GM19328 (cell line): ENCODE results near the gene ARF1.

Source experiments
- ATAC-seq: cut with Tn5 transposase; IDR thresholded peaks from one replicate; pipeline ENCODE4 v1.9.1; 2021; ENCODE audit warnings: mild to moderate bottlenecking, moderate library complexity; ENCODE audit not compliant: unreplicated experiment

The ARF1 gene

GRCh38 chr1:228048659-228049298, 33.7 kb upstream of the ARF1 start:
- ATAC-seq: no peak

- ATAC-seq: no peak
Measured at GRCh38 chr1:228050571-228051231, 31.8 kb upstream of the ARF1 start.

GRCh38 chr1:228058172-228058948, 24.1 kb upstream of the ARF1 start:
- ATAC-seq: no peak

- ATAC-seq: no peak
Measured at GRCh38 chr1:228058949-228059633, 23.4 kb upstream of the ARF1 start.

GRCh38 chr1:228059634-228060457, 22.7 kb upstream of the ARF1 start:
- ATAC-seq: no peak

GRCh38 chr1:228060458-228061190, 21.9 kb upstream of the ARF1 start:
- no peak for ATAC-seq

- ATAC-seq: no peak
Measured at GRCh38 chr1:228061411-228062084, 21.0 kb upstream of the ARF1 start.

DNA sequence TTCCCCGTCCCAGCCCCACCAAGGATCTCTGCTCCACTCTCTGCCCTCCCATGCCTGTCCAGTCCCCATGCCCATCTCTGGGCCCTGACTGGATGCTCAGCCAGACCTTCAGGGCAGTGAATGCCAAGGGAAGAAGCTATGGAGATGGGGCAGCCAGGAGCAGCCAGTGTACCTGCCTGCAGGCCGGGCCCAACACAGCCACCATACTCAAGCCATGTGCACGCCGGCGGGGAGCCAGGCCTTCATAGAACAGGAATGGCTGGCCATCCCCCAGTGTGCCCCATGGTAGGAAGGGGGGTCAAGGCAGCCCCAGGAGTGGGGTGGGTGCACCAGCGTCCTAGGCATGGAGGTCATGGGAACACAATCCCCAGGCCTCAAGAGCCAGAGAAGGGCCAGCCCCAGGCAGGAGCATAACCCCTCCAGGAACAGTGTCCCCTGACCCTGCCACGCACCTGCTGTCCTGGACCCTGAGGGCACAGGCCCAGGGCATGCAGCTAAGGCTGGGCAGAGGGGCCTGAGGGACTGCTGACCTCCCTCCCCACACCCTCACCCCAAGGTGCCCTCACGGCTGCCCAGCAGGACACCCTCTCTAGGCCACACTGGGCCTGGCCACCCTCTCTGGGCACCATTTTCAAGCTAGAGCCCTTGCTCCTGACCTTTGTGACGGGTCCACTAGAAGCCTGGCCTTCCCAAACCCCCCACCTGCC, 20.3 kb upstream of the ARF1 start:
- no peak for ATAC-seq

DNA sequence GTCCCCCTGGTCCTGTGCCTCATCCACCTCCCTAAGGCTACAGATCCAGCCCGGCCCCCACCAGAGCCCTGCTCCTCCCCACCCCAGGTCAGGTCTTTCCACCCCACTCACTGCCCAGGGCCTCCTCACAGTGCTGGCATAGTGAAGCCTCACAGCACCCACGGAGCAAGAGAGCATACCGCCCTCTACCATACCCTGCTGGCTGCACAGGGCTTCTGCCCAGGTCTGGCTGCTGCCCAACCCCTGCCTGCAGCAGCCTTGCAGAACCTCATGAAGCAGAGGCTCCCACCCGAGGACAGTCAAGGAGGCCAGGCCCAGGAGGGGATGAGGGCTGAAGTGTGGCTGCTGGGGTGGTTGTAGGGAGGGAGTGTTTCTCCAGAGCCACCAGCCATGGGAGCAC, 19.7 kb upstream of the ARF1 start:
- no peak for ATAC-seq

DNA sequence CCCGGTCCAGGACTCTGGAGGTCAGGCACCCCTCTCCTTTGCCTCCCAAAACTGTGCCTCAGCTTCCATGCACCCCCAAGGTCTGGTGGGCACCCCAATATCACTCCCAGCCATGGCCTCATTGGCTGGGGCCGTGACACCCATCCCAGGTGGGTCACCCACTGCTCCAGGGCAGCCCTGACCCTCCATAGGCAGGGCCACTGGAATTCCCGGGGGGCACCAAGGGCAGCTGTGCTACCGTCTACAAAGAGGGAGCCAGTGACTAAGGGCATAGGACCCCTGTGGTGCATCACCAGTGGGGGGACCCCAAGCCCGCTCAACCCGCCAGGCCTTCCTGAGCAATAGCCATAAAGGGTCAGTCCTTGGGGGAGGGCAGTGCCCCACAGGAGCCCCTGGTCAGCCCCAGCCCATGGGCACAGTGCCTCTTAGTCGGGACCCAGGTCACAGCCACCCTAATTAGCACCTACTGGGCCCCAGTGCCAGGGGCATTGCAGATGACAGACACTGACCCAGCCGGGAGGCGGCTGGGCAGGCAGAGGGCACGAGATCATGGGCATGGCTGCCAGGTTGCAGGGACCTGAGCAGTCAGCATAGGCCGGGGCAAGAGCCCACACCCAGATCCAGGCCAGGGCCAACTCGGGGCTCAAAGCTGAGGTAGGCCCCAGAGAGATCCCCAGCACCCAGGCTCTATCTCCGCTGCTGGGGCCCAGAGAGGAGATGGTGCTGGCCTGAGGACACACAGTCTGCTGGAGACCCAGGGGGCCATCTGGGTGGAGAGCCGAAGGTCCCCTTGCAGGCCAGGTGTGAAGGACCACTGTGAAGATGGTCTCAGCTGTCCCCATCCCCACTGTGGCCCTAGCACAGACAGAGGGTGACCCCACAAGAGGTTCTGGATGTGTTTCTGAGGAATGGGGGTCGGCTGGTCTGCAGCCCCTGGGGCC, 19.0 kb upstream of the ARF1 start:
- no peak for ATAC-seq

GRCh38 chr1:228064296-228064695, 18.2 kb upstream of the ARF1 start:
- no peak for ATAC-seq

DNA sequence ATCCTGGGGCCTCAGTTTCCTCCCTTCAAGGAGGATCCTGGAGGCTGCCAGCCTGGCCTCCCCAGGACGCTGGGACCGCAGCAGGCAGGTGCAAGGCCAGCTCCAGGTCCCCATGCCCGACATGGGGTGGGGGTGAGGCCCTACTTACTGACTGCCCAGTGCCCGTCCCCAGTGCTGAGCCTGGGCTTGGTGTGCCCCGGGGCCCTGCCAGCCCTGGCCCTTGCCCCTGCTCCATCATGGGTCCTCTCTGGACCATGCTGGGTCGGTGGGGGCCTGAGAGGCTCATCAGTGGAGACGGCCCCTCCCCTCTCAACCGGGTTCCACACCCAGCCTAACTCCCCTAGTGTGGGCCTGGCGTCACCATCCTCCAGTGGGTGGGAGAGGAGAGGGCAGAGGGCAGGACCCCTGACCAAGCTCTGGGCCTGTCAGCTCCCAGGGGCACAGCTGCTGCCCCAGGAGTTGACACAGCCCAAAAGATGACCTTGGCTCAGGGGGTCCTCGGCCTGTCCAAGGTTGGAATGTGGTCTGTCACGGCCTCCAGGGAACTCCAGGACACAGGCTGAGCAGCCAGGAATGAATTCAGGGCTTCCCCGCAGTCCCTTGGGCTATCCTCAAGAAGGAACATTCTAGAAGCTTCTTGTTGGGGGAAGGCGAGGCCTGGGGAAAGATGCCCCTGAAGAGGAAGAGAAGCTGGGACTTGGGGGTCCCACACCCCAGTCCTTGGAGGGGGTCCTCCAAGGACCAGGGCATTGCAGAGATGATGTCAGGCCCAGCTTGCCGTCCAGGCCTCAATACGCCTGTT, 17.6 kb upstream of the ARF1 start:
- ATAC-seq: no peak

DNA sequence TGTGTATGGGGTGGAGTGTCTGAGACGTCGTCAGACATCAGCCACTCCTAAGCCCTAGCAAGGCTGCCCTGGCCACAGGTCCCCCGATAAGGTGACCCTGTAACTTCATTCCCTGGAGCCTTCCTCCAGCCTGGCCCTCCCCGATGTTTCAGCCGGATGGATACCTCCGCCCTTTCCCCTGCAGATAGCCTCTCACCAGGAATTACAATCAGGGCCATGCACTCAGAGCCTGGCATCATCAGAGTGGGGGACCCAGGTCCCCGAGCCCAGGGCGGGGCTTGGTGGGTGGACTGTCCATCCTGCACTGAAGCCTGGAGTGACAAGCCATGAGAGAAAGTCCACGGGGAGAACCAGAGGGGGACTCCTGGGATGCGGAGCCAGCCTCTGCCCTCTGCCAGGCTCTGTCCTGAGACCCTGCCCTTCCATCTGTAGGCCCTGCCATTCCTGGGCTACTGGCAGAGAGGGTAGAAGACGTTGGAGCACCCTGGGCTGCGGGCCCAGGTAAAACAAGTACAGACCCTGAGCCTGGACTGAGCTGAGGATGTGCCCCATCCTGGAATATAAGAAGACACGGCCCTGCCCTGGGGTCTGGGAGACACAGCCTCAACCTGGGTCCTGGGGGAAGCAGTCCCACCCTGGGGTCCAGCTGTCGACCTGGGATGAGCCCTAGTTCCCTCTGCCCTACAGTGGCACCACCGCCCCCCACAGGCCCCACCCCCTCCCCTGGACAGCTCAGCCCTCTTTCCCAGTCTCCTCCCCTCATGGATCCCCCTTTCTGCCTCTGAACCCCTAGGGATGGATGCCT, 16.8 kb upstream of the ARF1 start:
- no peak for ATAC-seq

- no peak for ATAC-seq
Measured at GRCh38 chr1:228066416-228066815, 16.1 kb upstream of the ARF1 start.

GRCh38 chr1:228066891-228067654, 15.4 kb upstream of the ARF1 start:
- no peak for ATAC-seq
